OCI-LY1 (cell line): ENCODE results near the gene ANKRD42.

Experiments used
- EZH2 ChIP-seq: fragments of 200-600 bp; sonication (generic), shearing (Covaris generic); IDR thresholded peaks from 2 replicates; pipeline ENCODE4 v1.8.0; 2017; ENCODE audit warnings: borderline replicate concordance, mixed run types, mild to moderate bottlenecking, antibody characterized with exemption, low read length, moderate library complexity, mixed read lengths
- TF ChIP-seq, protein P1 (sequence below): fragments of 200-600 bp; sonication (generic), shearing (Covaris generic); IDR thresholded peaks from 2 replicates; pipeline ENCODE4 v1.5.1; 2017; ENCODE audit warnings: mild to moderate bottlenecking, antibody characterized with exemption, low read length, moderate library complexity, mixed read lengths

DNA sequence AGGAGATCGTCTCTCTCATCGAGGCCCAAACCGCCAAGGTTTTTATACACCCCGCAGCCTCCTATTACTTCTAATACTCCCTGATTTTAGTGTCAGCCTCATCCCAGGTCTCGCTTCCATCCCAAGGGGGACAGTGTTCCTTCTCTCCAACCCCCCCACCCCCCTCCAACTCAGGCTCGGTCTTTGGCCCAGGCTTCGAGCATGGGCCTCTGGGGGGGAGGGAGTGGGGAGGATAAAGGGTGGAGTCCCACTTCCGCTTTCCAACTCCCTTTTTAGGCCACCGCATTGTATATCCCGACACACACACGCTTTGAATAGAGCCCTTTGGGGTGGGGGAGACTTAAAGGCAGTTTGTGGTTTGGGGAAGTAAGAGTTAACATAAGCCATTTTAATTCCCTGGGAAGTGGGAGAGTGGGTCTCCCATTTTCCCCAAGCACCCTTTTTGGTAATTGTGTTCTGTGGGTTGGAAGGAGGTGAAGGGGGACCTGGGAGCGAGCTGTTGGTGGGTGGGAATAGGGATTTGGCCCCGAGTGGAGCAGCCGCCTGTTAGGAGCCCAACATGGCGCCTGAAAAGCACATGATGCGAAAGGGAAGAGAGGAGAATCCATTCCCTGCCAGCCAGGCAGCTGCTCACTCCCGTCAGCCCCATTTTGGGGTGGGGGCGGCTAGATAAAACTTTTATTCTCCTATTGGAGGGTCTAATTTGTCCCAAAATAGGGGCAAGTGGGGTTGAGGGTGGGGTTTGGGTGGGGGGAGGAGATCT, 35.7 kb upstream of the ANKRD42 start:
- TF ChIP-seq, protein P1, sequence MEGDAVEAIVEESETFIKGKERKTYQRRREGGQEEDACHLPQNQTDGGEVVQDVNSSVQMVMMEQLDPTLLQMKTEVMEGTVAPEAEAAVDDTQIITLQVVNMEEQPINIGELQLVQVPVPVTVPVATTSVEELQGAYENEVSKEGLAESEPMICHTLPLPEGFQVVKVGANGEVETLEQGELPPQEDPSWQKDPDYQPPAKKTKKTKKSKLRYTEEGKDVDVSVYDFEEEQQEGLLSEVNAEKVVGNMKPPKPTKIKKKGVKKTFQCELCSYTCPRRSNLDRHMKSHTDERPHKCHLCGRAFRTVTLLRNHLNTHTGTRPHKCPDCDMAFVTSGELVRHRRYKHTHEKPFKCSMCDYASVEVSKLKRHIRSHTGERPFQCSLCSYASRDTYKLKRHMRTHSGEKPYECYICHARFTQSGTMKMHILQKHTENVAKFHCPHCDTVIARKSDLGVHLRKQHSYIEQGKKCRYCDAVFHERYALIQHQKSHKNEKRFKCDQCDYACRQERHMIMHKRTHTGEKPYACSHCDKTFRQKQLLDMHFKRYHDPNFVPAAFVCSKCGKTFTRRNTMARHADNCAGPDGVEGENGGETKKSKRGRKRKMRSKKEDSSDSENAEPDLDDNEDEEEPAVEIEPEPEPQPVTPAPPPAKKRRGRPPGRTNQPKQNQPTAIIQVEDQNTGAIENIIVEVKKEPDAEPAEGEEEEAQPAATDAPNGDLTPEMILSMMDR: no peak
- no peak for TF ChIP-seq EZH2
